Breast epithelium (tissue), 3 donors: Measurements from ENCODE around the gene PPP2R5B.

Source experiments
- POLR2A ChIP-seq: fragments of 450-650 bp; IDR thresholded peaks from one replicate; pipeline ENCODE4 v1.6.1; 2016; ENCODE audit warnings: antibody characterized with exemption, mild to moderate bottlenecking, moderate library complexity
- POLR2AphosphoS5 ChIP-seq, 3 donors: sonication (generic); formaldehyde crosslinking; IDR thresholded peaks; one replicate each; pipeline ENCODE4 v1.6.1; 2017; ENCODE audit warnings: antibody characterized with exemption in 3 of 3
- TF ChIP-seq, protein P1 (sequence below), 3 donors: fragments of 450-650 bp; IDR thresholded peaks; one replicate each; pipeline ENCODE4 v1.5.1; 2016 to 2017; ENCODE audit warnings: antibody characterized with exemption in 3 of 3, mild to moderate bottlenecking in 3 of 3, moderate library complexity in 3 of 3

GRCh38 chr11:64900774-64901173, 23.7 kb upstream of the PPP2R5B start:
- TF ChIP-seq POLR2A (no peak), POLR2AphosphoS5 (IDR thresholded peaks at IDR 0.05) (no peak)
- TF ChIP-seq, protein P1, sequence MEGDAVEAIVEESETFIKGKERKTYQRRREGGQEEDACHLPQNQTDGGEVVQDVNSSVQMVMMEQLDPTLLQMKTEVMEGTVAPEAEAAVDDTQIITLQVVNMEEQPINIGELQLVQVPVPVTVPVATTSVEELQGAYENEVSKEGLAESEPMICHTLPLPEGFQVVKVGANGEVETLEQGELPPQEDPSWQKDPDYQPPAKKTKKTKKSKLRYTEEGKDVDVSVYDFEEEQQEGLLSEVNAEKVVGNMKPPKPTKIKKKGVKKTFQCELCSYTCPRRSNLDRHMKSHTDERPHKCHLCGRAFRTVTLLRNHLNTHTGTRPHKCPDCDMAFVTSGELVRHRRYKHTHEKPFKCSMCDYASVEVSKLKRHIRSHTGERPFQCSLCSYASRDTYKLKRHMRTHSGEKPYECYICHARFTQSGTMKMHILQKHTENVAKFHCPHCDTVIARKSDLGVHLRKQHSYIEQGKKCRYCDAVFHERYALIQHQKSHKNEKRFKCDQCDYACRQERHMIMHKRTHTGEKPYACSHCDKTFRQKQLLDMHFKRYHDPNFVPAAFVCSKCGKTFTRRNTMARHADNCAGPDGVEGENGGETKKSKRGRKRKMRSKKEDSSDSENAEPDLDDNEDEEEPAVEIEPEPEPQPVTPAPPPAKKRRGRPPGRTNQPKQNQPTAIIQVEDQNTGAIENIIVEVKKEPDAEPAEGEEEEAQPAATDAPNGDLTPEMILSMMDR (IDR thresholded peaks at IDR 0.05) = no peak
